HG03457 (cell line): ENCODE data around the gene TNFAIP2.
"Not testable (repeated sequence)": the region's sequence is repeated elsewhere in the genome, so short reads cannot be mapped to it uniquely, and the experiment has no call there.

Experiments
- ATAC-seq: cut with Tn5 transposase; IDR thresholded peaks from one replicate; pipeline ENCODE4 v1.9.1; 2021; ENCODE audit warnings: moderate number of reproducible peaks; ENCODE audit not compliant: unreplicated experiment

TNFAIP2 gene

GRCh38 chr14:103107455-103107854 lies 15.8 kb upstream of the TNFAIP2 start:
- ATAC-seq = no peak

GRCh38 chr14:103107941-103108748 lies 15.1 kb upstream of the TNFAIP2 start:
- ATAC-seq = no peak

- no peak for ATAC-seq
Observed at GRCh38 chr14:103108749-103109207, 14.5 kb upstream of the TNFAIP2 start.

GRCh38 chr14:103109535-103110441 lies 13.5 kb upstream of the TNFAIP2 start:
- ATAC-seq = no peak

GRCh38 chr14:103110681-103111231 lies 12.5 kb upstream of the TNFAIP2 start:
- ATAC-seq = no peak

GRCh38 chr14:103111232-103111868 lies 11.9 kb upstream of the TNFAIP2 start:
- ATAC-seq = no peak

GRCh38 chr14:103112400-103113243 lies 10.6 kb upstream of the TNFAIP2 start:
- ATAC-seq = no peak

GRCh38 chr14:103113303-103113702 lies 10.0 kb upstream of the TNFAIP2 start:
- no peak for ATAC-seq

- no peak for ATAC-seq
Observed at GRCh38 chr14:103113774-103114173, 9.5 kb upstream of the TNFAIP2 start.

GRCh38 chr14:103115086-103115679 lies 8.1 kb upstream of the TNFAIP2 start:
- not testable (repeated sequence) for ATAC-seq

GRCh38 chr14:103115845-103116572 lies 7.3 kb upstream of the TNFAIP2 start:
- no peak for ATAC-seq

GRCh38 chr14:103116636-103117035 lies 6.6 kb upstream of the TNFAIP2 start:
- ATAC-seq = no peak

- ATAC-seq = not testable (repeated sequence)
Observed at GRCh38 chr14:103117499-103117898, 5.8 kb upstream of the TNFAIP2 start.

GRCh38 chr14:103118018-103118662 lies 5.1 kb upstream of the TNFAIP2 start:
- no peak for ATAC-seq

- no peak for ATAC-seq
Observed at GRCh38 chr14:103118663-103119404, 4.4 kb upstream of the TNFAIP2 start.

- ATAC-seq = not testable (repeated sequence)
Observed at GRCh38 chr14:103119527-103119926, 3.7 kb upstream of the TNFAIP2 start.

GRCh38 chr14:103121121-103121845 lies 2.0 kb upstream of the TNFAIP2 start:
- ATAC-seq = no peak
